DOHH2 (cell line): ENCODE measurements around the gene BAIAP2L1.

Source experiments
- H3F3A ChIP-seq: fragments of 200-600 bp; sonication (generic), shearing (Covaris generic); 2 replicates; pipeline ENCODE4 v1.6.0; 2016; ENCODE audit warnings: antibody characterized with exemption, mild to moderate bottlenecking; ENCODE audit not compliant: control insufficient read depth, insufficient read depth
- H3K27ac ChIP-seq: fragments of 200-600 bp; sonication (generic); 2 replicates; pipeline ENCODE4 v1.5.1; 2014; ENCODE audit warnings: low read depth, mild to moderate bottlenecking, low read length, moderate library complexity
- H3K27me3 ChIP-seq: fragments of 200-600 bp; sonication (generic); 2 replicates; pipeline ENCODE4 v1.6.1; 2014; ENCODE audit warnings: mild to moderate bottlenecking, low read length, mixed read lengths; ENCODE audit not compliant: control insufficient read depth
- H3K36me3 ChIP-seq: fragments of 200-600 bp; sonication (generic); 2 replicates; pipeline ENCODE4 v1.6.1; 2014; ENCODE audit warnings: mild to moderate bottlenecking, low read length, moderate library complexity, mixed read lengths; ENCODE audit not compliant: control insufficient read depth
- H3K4me1 ChIP-seq: fragments of 200-600 bp; sonication (generic); 2 replicates; pipeline ENCODE4 v1.6.1; 2014; ENCODE audit warnings: mild to moderate bottlenecking, low read length, mixed read lengths; ENCODE audit not compliant: control insufficient read depth
- H3K4me2 ChIP-seq: fragments of 200-600 bp; sonication (generic); 2 replicates; pipeline ENCODE4 v1.6.0; 2014; ENCODE audit warnings: mild to moderate bottlenecking, low read length, moderate library complexity
- H3K4me3 ChIP-seq: fragments of 200-600 bp; sonication (generic); 2 replicates; pipeline ENCODE4 v1.5.1; 2014; ENCODE audit warnings: mild to moderate bottlenecking, low read length, mixed read lengths
- H3K79me2 ChIP-seq: fragments of 200-600 bp; sonication (generic); 2 replicates; pipeline ENCODE4 v1.6.1; 2014; ENCODE audit warnings: mild to moderate bottlenecking, low read length, mixed read lengths; ENCODE audit not compliant: control insufficient read depth
- H3K9me2 ChIP-seq: fragments of 200-600 bp; sonication (generic); replicated peaks from 2 replicates; pipeline ENCODE4 v1.6.1; 2014; ENCODE audit warnings: mild to moderate bottlenecking, low read length, mixed read lengths; ENCODE audit not compliant: control insufficient read depth
- H3K9me3 ChIP-seq: fragments of 200-600 bp; sonication (generic); 2 replicates; pipeline ENCODE4 v1.6.1; 2014; ENCODE audit warnings: antibody characterized with exemption, low read length, mixed read lengths; ENCODE audit not compliant: control insufficient read depth, insufficient read depth
- H4K20me1 ChIP-seq: fragments of 200-600 bp; sonication (generic); 2 replicates; pipeline ENCODE4 v1.6.0; 2014; ENCODE audit warnings: low read depth, mild to moderate bottlenecking, antibody characterized with exemption, low read length, moderate library complexity; ENCODE audit not compliant: control insufficient read depth, insufficient read depth
- CTCF ChIP-seq: fragments of 200-600 bp; sonication (generic); IDR thresholded peaks from one replicate; pipeline ENCODE4 v1.5.1; 2014; ENCODE audit warnings: antibody characterized with exemption, mild to moderate bottlenecking, low read depth, low read length; ENCODE audit not compliant: poor library complexity, severe bottlenecking
- EZH2phosphoT487 ChIP-seq: fragments of 200-600 bp; sonication (generic); IDR thresholded peaks from 2 replicates; pipeline ENCODE4 v1.6.1; 2017; ENCODE audit warnings: borderline replicate concordance, mild to moderate bottlenecking, antibody characterized with exemption, low read length, moderate library complexity, mixed read lengths

BAIAP2L1 gene

DNA sequence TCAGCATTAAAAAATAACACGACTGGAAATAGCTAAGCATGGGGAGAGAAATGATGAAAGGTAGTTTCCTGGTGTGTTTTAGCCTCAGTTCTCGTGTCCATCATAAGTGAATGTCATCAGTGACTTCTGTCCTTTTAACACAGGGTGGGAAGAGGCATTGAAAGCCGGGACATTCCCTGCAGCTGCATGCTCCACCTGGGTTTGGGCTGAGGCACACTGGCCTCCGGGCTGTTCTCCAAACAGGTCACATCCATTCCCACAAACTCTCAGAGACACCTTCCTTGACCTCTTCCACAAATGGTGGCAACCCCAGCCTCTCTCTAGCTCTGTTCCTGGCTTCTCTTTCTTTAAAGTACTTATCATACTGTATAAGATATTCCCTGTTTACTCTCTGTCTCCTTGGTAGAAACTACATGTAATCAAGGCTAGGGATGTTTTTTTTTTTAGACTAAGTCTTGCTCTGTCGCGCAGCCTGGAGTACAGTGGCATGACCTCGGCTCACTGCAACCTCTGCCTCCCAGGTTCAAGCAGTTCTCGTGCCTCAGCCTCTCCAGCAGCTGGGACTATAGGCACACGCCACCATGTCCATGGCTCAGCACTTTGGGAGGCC is 22.6 kb downstream of the BAIAP2L1 start:
- Histone ChIP-seq H3K4me1 (no peaks in the 10 kb centered on the region), H3K27me3 (no peaks in the 10 kb centered on the region), H3K9me3 (no peaks in the 10 kb centered on the region), H3K79me2 (no peaks in the 10 kb centered on the region), H3K4me2 (no peak overlapping the region), H3K9me2 (no peaks in the 10 kb centered on the region), H3F3A (no peaks in the 10 kb centered on the region), H3K27ac (no peak overlapping the region), H3K4me3 (no peak overlapping the region), H4K20me1 (no peaks in the 10 kb centered on the region; the same call in 1 of the 2 replicates), H3K36me3 (no peaks in the 10 kb centered on the region)
- TF ChIP-seq EZH2phosphoT487, result no peak
- no peak for TF ChIP-seq CTCF

DNA sequence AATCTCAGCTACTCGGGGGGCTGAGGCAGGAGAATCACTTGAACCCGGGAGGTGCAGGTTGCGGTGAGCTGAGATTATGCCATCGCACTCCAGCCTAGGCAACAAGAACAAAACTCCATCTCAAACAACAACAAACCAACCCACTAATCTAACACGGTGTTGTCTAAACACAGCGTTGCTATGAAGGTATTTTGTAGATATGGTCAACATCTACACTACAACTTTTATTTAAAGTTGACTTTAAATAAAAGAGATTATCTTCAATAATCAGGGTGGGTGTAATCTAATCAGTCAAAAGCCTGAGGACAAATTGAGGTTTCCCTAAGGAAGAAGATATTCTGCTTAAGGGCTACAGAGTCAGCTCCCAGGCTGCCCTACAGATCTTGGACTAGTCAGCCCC is 24.2 kb downstream of the BAIAP2L1 start:
- Histone ChIP-seq H3K4me1 (no peaks in the 10 kb centered on the region), H3K36me3 (no peaks in the 10 kb centered on the region), H3K27ac (no peak overlapping the region), H4K20me1 (no peaks in the 10 kb centered on the region; the same call in 1 of the 2 replicates), H3K79me2 (no peaks in the 10 kb centered on the region), H3K9me3 (no peaks in the 10 kb centered on the region), H3K4me2 (no peak overlapping the region), H3K4me3 (no peak overlapping the region), H3K9me2 (no peaks in the 10 kb centered on the region), H3F3A (no peaks in the 10 kb centered on the region), H3K27me3 (no peaks in the 10 kb centered on the region)
- TF ChIP-seq EZH2phosphoT487, result no peak
- no peak for TF ChIP-seq CTCF

- Histone ChIP-seq H3K4me2 (no peak overlapping the region), H3K4me3 (no peak overlapping the region), H3K9me2 (no peaks in the 10 kb centered on the region), H4K20me1 (no peaks in the 10 kb centered on the region), H3F3A (no peaks in the 10 kb centered on the region), H3K4me1 (no peaks in the 10 kb centered on the region), H3K36me3 (no peaks in the 10 kb centered on the region), H3K9me3 (no peaks in the 10 kb centered on the region), H3K79me2 (no peaks in the 10 kb centered on the region), H3K27ac (no peak overlapping the region), H3K27me3 (no peaks in the 10 kb centered on the region)
- TF ChIP-seq EZH2phosphoT487 (no peak), CTCF (no peak)
Observed at GRCh38 chr7:98375664-98376063, 25.2 kb downstream of the BAIAP2L1 start.
